Frontal cortex (tissue), 4 donors: ENCODE measurements around the gene C17orf113. TPM values are rescaled to one million over a fixed set of nuclear protein-coding genes. Genes with fewer than 3 reads are reported as not detected.

Experiments used
- DNase-seq, 2 donors: peaks; one replicate each; pipeline ENCODE4 v3.0.0; 2012; ENCODE audit warnings: low spot score in 2 of 2
- FAIRE-seq: peaks from 2 replicates; lab custom pipeline; 2012; peaks lifted over from hg19 to GRCh38; lab: Jason Lieb, UNC
- total RNA-seq: library from RNA; depleted of rRNA; stranded (reverse); fragments of >200 nt; gene quantifications from one replicate; pipeline ENCODE4 v1.2.3, GENCODE V29; 2014
- donor health status: control.
- donor health status: control.
- donor health status: control.

Gene C17orf113
- 3.7 TPM for total RNA-seq

- FAIRE-seq: no peak
- peak; percentile 85 to 91 for DNase-seq
These were observed at the start of gene C17orf113 for GRCh38 chr17:42050393-42051012. C17orf113 (minus strand) TSS chr17:42050601; CDS start chr17:42043376, 7,225 bp downstream.

- no peak for DNase-seq
- no peak for FAIRE-seq
These were observed 48.5 kb upstream of the C17orf113 start for GRCh38 chr17:42098730-42099399.

- DNase-seq: no peak
- no peak for FAIRE-seq
These were observed 47.6 kb upstream of the C17orf113 start, which contains the start of gene ZNF385C for GRCh38 chr17:42097691-42098631. ZNF385C (minus strand) TSS chr17:42098473; CDS start chr17:42063056, 35,417 bp downstream.

- no peak for DNase-seq
- no peak for FAIRE-seq
These were observed 46.1 kb upstream of the C17orf113 start for GRCh38 chr17:42096360-42097111.

GRCh38 chr17:42094375-42095069 is 44.1 kb upstream of the C17orf113 start:
- no peak for DNase-seq
- FAIRE-seq: no peak

GRCh38 chr17:42092939-42093338 is 42.5 kb upstream of the C17orf113 start:
- DNase-seq (no peak), FAIRE-seq (no peak)

GRCh38 chr17:42090964-42091790 is 40.8 kb upstream of the C17orf113 start:
- DNase-seq: no peak
- no peak for FAIRE-seq

GRCh38 chr17:42088736-42089135 is 38.3 kb upstream of the C17orf113 start:
- DNase-seq: no peak
- no peak for FAIRE-seq

- no peak for DNase-seq
- FAIRE-seq: no peak
These were observed 37.6 kb upstream of the C17orf113 start for GRCh38 chr17:42087736-42088705.

- no peak for DNase-seq
- FAIRE-seq: no peak
These were observed 36.8 kb upstream of the C17orf113 start for GRCh38 chr17:42087042-42087701.

- no peak for DNase-seq
- FAIRE-seq: no peak
These were observed 31.2 kb upstream of the C17orf113 start for GRCh38 chr17:42081516-42082129.

- FAIRE-seq: no peak
- no peak for DNase-seq
These were observed 29.1 kb upstream of the C17orf113 start for GRCh38 chr17:42079541-42079940.

GRCh38 chr17:42078396-42079043 is 28.1 kb upstream of the C17orf113 start:
- FAIRE-seq (no peak), DNase-seq (no peak)

- FAIRE-seq: no peak
- DNase-seq: no peak
These were observed 27.4 kb upstream of the C17orf113 start for GRCh38 chr17:42077755-42078154.

GRCh38 chr17:42076797-42077559 is 26.6 kb upstream of the C17orf113 start:
- FAIRE-seq: no peak
- no peak for DNase-seq
